Upper lobe of right lung (tissue), 1 donor: ENCODE results near the gene NKX1-1. TPM values are rescaled to one million over a fixed set of nuclear protein-coding genes. Genes with fewer than 3 reads are reported as not detected.
A peak's percentile ranks its signal among the peaks of the same experiment; 100 is the strongest.
"Not testable (repeated sequence)": the region's sequence is repeated elsewhere in the genome, so short reads cannot be mapped to it uniquely, and the experiment has no call there.

ENCODE experiments used
- ATAC-seq: fragments of 200-7000 bp; cut with Tn5 transposase; one replicate; pipeline ENCODE4 v1.9.1; 2020; ENCODE audit warnings: mild to moderate bottlenecking, moderate library complexity
- DNase-seq: peaks from one replicate; pipeline ENCODE4 v3.0.0-alpha.2; 2020
- H3K27ac ChIP-seq: fragments of 200-600 bp; one replicate; pipeline ENCODE4 v1.8.0; 2022
- H3K27me3 ChIP-seq: fragments of 200-600 bp; one replicate; pipeline ENCODE4 v1.8.0; 2022; ENCODE audit warnings: mild to moderate bottlenecking
- H3K36me3 ChIP-seq: fragments of 200-600 bp; one replicate; pipeline ENCODE4 v1.8.0; 2022
- H3K4me1 ChIP-seq: fragments of 200-600 bp; one replicate; pipeline ENCODE4 v1.8.0; 2022
- H3K4me3 ChIP-seq: fragments of 200-600 bp; one replicate; pipeline ENCODE4 v1.8.0; 2022; ENCODE audit warnings: mild to moderate bottlenecking
- H3K9me3 ChIP-seq: fragments of 200-600 bp; one replicate; pipeline ENCODE4 v1.8.0; 2022
- intact Hi-C: fragments of 100-400 bp; cut with DNase I; formaldehyde crosslinking; loops from one replicate; pipeline ENCODE4 v1.11.0; 2022
- total RNA-seq: library from RNA; stranded (reverse); fragmentation: NEBNext Ultra II Directional; extraction: Animal tissue kit (Norgen Biotek cat#: 25700); gene quantifications from one replicate; pipeline ENCODE4 v1.2.1, GENCODE V29; 2021
- TF ChIP-seq, protein P1 (sequence below): fragments of 200-600 bp; IDR thresholded peaks from one replicate; pipeline ENCODE4 v1.8.0; 2022; ENCODE audit warnings: antibody characterized with exemption
- donor health status: DM: no; HTN: yes; CAD: no; lungs with severe emphysema.

The NKX1-1 gene
- total RNA-seq, 1 donor from 2014 or later = not detected

DNA sequence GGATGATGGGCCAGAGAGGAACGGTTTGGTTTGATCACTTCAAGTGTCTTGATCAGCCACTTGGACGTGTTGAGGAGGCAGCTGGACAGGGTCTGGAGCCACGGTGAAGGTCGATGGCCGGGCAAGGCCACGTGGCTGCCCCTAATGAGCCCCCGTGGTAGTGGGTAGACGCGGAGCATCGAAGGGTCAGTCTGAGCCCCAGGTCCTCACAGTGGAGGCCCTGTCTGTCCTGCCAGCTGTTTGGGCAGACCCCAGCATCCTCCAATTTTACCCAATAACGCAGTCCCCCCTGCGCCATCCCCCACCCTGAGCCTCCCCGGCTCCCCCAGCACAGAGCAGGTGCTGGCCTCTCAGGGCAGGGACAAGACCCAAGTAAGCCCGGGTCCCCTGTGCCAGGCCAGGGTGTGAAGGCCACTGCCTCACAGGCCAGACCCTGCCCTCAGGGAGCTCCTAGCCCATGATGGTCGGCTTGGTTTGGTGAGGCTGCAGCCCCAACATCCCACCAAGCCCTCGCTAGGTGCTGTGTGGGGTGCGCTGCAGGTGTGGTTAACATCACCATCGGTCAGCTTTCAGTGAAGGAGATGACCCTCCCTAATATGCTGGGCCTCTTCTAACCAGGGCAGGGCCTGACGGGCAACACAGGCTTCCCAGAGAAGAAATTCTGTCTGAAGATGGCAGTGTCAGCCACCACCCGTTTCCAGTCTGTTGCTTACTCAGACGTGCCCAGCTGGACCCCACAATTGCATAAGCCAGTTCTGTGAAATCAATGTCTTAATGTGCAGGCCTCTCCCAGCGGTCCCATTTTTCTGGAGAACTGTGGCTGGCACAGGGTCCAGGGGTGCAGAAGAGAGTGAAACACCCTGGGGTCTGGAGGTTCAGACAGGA is 40.5 kb upstream of the NKX1-1 start:
- intact Hi-C loops = no loop called here
- ATAC-seq = no peak

DNA sequence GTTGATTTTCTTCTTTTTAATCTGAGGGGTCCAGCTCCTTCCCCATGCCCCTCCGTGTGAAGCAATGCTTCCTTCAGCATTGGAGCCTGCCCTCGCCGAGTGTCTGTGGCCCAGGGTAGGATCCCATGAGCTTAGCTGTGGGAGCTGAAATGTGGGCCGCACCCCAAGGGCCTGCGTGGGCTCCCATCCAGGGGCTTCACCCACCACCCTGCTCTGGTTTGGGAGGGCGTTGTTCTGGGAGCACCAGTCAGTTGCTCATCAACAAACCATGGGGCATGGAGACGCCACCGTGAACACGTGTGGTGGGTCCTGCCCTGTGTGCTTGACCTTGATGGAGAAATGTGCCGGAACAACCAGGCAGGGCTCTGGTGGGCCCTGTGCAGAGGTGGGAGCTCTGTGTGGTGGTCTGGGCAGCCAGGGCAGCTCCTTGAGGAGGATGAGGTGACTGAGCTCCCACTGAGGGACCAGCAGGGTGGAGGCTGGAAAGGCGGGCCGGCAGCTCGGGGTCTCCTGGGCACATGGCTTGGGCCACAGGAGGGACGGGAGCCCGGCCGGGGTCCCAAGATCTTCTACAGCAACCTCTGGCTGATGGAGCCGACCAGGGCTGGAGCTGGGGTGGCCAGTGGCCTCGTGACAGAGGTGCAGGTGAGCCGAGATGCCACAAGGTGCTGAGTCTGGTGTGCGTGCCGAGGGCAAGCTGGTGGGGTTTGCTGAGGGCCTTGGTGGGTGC is 39.6 kb upstream of the NKX1-1 start:
- DNase-seq = peak; percentile 59
- Histone ChIP-seq H3K27ac (no peak overlapping the region), H3K4me1 (no peaks in the 10 kb centered on the region), H3K9me3 (no peaks in the 10 kb centered on the region), H3K27me3 (peaks cover 21% of the 10 kb centered on the region), H3K36me3 (no peaks in the 10 kb centered on the region), H3K4me3 (no peak overlapping the region)
- no peak for ATAC-seq
- TF ChIP-seq, protein P1, sequence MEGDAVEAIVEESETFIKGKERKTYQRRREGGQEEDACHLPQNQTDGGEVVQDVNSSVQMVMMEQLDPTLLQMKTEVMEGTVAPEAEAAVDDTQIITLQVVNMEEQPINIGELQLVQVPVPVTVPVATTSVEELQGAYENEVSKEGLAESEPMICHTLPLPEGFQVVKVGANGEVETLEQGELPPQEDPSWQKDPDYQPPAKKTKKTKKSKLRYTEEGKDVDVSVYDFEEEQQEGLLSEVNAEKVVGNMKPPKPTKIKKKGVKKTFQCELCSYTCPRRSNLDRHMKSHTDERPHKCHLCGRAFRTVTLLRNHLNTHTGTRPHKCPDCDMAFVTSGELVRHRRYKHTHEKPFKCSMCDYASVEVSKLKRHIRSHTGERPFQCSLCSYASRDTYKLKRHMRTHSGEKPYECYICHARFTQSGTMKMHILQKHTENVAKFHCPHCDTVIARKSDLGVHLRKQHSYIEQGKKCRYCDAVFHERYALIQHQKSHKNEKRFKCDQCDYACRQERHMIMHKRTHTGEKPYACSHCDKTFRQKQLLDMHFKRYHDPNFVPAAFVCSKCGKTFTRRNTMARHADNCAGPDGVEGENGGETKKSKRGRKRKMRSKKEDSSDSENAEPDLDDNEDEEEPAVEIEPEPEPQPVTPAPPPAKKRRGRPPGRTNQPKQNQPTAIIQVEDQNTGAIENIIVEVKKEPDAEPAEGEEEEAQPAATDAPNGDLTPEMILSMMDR = no peak
- intact Hi-C loops = no loop called here

More for the DNA sequence above, 40.5 kb upstream of the NKX1-1 start:
- H3K4me3 ChIP-seq = no peak overlapping the region
- H3K36me3 ChIP-seq = no peaks in the 10 kb centered on the region
- DNase-seq = no peak
- peaks cover 21% of the 10 kb centered on the region for H3K27me3 ChIP-seq
- H3K4me1 ChIP-seq = no peaks in the 10 kb centered on the region
- TF ChIP-seq, protein P1 = no peak
- H3K9me3 ChIP-seq = no peaks in the 10 kb centered on the region
- no peak overlapping the region for H3K27ac ChIP-seq

DNA sequence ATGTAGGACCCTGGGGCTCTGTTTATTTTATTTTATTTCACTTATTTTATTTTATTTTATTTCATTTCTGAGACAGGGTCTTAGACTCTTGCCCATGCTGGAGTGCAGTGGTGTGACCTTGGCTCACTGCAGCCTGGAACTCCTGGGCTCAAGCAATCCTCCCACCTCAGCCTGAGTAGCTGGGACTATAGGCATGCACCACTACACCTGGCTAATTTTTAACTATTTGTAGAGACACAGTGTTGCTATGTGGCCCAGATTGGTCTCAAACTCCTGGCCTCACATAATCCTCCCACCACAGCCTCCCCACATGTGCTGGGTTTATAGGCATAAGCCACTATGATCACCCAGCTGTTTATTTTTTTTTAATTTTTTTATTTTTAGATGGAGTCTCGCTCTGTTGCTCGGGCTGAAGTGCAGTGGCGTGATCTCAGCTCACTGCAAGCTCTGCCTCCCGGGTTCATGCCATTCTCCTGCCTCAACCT is 37.5 kb upstream of the NKX1-1 start:
- H3K36me3 ChIP-seq, H3K4me3 ChIP-seq, intact Hi-C loops, ATAC-seq, H3K9me3 ChIP-seq, H3K27ac ChIP-seq, DNase-seq, H3K4me1 ChIP-seq: not testable (repeated sequence)
- peaks cover 14% of the 10 kb centered on the region for H3K27me3 ChIP-seq

DNA sequence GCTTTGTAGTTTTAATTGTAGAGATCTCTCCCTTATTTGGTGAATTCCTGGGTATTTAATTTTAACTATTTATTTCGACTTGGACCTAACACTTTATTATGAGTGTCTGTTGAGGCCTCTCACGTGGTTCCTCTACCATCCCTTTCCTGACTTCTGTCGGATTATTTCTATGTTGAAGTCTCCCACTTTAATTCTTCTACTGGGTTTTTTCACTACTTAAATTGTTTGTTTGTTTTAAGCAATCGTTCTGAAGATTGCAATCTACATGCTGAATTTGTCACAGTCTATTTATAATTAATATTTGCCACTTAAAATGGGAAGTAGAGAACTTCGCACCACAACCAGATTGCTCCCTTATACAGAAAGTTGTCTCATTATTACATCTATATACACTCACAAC is 20.8 kb upstream of the NKX1-1 start:
- Histone ChIP-seq H3K27me3 (peaks cover 13% of the 10 kb centered on the region), H3K4me1 (no peaks in the 10 kb centered on the region), H3K9me3 (no peaks in the 10 kb centered on the region), H3K4me3 (no peak overlapping the region), H3K36me3 (no peaks in the 10 kb centered on the region), H3K27ac (no peak overlapping the region)
- DNase-seq (no peak), ATAC-seq (no peak)
- TF ChIP-seq, protein P1 = no peak
- intact Hi-C loops = no loop called here

DNA sequence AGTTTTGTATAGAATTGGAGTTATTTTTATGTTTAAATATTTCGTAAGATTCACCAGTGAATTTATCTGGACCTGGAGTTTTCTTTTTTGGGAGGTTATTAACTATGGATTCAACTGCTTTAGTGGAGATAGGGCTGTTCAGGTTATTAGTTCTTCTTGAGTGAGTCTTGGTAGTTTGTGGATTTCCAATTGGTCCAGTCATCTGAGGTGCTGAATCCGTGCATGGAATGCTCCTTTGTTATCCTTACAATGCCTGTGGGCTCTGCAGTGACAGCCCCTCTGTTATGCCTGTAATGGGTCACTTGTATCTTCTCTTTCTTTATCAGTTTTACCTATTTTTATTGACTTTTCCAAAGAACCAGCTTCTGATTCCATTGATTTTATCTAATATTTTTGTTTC is 15.4 kb upstream of the NKX1-1 start:
- Histone ChIP-seq H3K4me1 (no peaks in the 10 kb centered on the region), H3K9me3 (no peaks in the 10 kb centered on the region), H3K27ac (no peak overlapping the region), H3K27me3 (peaks cover 33% of the 10 kb centered on the region), H3K4me3 (no peak overlapping the region), H3K36me3 (no peaks in the 10 kb centered on the region)
- ATAC-seq (no peak), DNase-seq (no peak)
- intact Hi-C loops = no loop called here
- TF ChIP-seq, protein P1 = no peak

DNA sequence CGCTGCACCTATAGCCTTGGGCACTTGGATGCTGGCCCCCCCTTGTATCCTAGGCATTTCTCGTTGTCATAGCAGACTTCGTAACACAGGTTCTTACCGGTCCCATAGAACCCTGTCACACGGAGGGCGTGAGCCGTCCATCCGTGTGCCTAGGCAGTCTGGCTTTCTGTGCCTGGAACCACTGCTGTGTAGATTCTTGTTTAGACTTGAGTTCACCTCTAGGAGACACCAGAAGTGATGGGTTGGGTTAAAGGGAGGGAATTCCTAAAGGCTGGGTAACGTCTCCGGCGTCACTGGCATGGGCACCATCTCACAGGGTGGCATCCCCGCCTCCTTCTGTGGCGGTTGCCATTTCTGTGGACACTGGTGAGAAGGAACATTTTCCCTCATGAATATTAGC is 13.5 kb upstream of the NKX1-1 start:
- H3K27ac ChIP-seq = no peak overlapping the region
- H3K27me3 ChIP-seq = peaks cover 40% of the 10 kb centered on the region
- intact Hi-C loops = no loop called here
- TF ChIP-seq, protein P1 = no peak
- no peaks in the 10 kb centered on the region for H3K4me1 ChIP-seq
- no peaks in the 10 kb centered on the region for H3K9me3 ChIP-seq
- no peaks in the 10 kb centered on the region for H3K36me3 ChIP-seq
- DNase-seq = peak; percentile 27
- no peak overlapping the region for H3K4me3 ChIP-seq
- no peak for ATAC-seq
